HepG2 (cell line): ENCODE data around the gene HIGD1C. TPM values are rescaled to one million over a fixed set of nuclear protein-coding genes. Genes with fewer than 3 reads are reported as not detected.

Experiments used
- ETV5 ChIP-seq: IDR thresholded peaks from 2 replicates; pipeline ENCODE4 v1.6.1; 2018; ENCODE audit warnings: missing biosample characterization, missing genetic modification reagents, inconsistent platforms, borderline replicate concordance
- GABPB1 ChIP-seq: IDR thresholded peaks from 2 replicates; pipeline ENCODE4 v1.6.1; 2016; ENCODE audit warnings: mild to moderate bottlenecking, missing genetic modification reagents, moderate library complexity, missing compliant biosample characterization
- KDM2A ChIP-seq: sonication (generic); formaldehyde crosslinking; IDR thresholded peaks from 2 replicates; pipeline ENCODE4 v1.4.0; 2020; ENCODE audit warnings: low read depth, missing genetic modification reagents, borderline replicate concordance
- POLR2AphosphoS2 ChIP-seq: IDR thresholded peaks from 2 replicates; pipeline ENCODE4 v1.6.1; 2011; ENCODE audit warnings: low read depth, low read length, improper control_type of control experiment
- ZFX ChIP-seq: sonication (generic); formaldehyde crosslinking; IDR thresholded peaks from 2 replicates; pipeline ENCODE4 v1.4.0; 2020; ENCODE audit warnings: mild to moderate bottlenecking, low read depth, missing genetic modification reagents, moderate library complexity
- ZKSCAN5 ChIP-seq: sonication (generic); formaldehyde crosslinking; IDR thresholded peaks from 2 replicates; pipeline ENCODE4 v1.5.1; 2020; ENCODE audit warnings: mild to moderate bottlenecking, missing genetic modification reagents
- ZNF264 ChIP-seq: sonication (generic); formaldehyde crosslinking; IDR thresholded peaks from 2 replicates; pipeline ENCODE4 v1.4.0; 2020; ENCODE audit warnings: missing genetic modification reagents
- ZNF296 ChIP-seq: sonication (generic); formaldehyde crosslinking; conservative IDR thresholded peaks from 2 replicates; pipeline ENCODE4 v1.5.0; 2020; ENCODE audit warnings: mild to moderate bottlenecking, missing genetic modification reagents
- ZNF607 ChIP-seq: sonication (generic); formaldehyde crosslinking; IDR thresholded peaks from 2 replicates; pipeline ENCODE4 v1.5.1; 2020; ENCODE audit warnings: missing genetic modification reagents, mild to moderate bottlenecking, borderline replicate concordance
- ZNF678 ChIP-seq: sonication (generic); formaldehyde crosslinking; IDR thresholded peaks from 2 replicates; pipeline ENCODE4 v1.4.0; 2020; ENCODE audit warnings: mild to moderate bottlenecking, missing genetic modification reagents
- ZNF841 ChIP-seq: sonication (generic); formaldehyde crosslinking; IDR thresholded peaks from 2 replicates; pipeline ENCODE4 v1.8.1; 2023; ENCODE audit warnings: missing genetic modification reagents, borderline replicate concordance
- polyA plus RNA-seq, 8 experiments: library from polyadenylated mRNA; depleted of rRNA in 3 of 8; stranded (reverse) in 7 of 8; unstranded in 1 of 8; fragments of >200 nt; fragmentation: Illumina TruSeq in 4 of 8; extraction: Trizol in 4 of 8; gene quantifications; 2 replicates each; pipeline versions ENCODE4 v1.2.1 to v1.2.3, GENCODE V29; 2011 to 2016; ENCODE audit warnings: low read depth in 4 of 8, missing spikeins in 1 of 8, mixed read lengths in 1 of 8; ENCODE audit not compliant: insufficient read depth in 1 of 8
- total RNA-seq, 5 experiments: library from RNA; depleted of rRNA; stranded (reverse); fragments of >200 nt; fragmentation: Illumina TruSeq; extraction: Trizol; gene quantifications; 2 replicates each; pipeline ENCODE4 v1.2.3, GENCODE V29; 2016; ENCODE audit warnings: low read depth in 1 of 5
- TF ChIP-seq, protein P1 (sequence below): sonication (generic); formaldehyde crosslinking; IDR thresholded peaks from 2 replicates; pipeline ENCODE4 v1.4.0; 2020; ENCODE audit warnings: missing genetic modification reagents, borderline replicate concordance
- TF ChIP-seq, protein P2 (sequence below): sonication (generic); formaldehyde crosslinking; IDR thresholded peaks from 2 replicates; pipeline ENCODE4 v1.8.1; 2023; ENCODE audit warnings: mild to moderate bottlenecking, moderate library complexity, missing genetic modification reagents
- TF ChIP-seq, protein P3 (sequence below): sonication (generic); formaldehyde crosslinking; IDR thresholded peaks from one replicate; pipeline ENCODE4 v1.5.1; 2020; ENCODE audit warnings: mild to moderate bottlenecking, missing genetic modification reagents; ENCODE audit errors: not compliant biosample characterization

HIGD1C gene
- total and polyA plus RNA-seq, 2 of the 13 experiments (the other 11 are each of a cell fraction or from before 2014, with no cell fraction given), result not detected

DNA sequence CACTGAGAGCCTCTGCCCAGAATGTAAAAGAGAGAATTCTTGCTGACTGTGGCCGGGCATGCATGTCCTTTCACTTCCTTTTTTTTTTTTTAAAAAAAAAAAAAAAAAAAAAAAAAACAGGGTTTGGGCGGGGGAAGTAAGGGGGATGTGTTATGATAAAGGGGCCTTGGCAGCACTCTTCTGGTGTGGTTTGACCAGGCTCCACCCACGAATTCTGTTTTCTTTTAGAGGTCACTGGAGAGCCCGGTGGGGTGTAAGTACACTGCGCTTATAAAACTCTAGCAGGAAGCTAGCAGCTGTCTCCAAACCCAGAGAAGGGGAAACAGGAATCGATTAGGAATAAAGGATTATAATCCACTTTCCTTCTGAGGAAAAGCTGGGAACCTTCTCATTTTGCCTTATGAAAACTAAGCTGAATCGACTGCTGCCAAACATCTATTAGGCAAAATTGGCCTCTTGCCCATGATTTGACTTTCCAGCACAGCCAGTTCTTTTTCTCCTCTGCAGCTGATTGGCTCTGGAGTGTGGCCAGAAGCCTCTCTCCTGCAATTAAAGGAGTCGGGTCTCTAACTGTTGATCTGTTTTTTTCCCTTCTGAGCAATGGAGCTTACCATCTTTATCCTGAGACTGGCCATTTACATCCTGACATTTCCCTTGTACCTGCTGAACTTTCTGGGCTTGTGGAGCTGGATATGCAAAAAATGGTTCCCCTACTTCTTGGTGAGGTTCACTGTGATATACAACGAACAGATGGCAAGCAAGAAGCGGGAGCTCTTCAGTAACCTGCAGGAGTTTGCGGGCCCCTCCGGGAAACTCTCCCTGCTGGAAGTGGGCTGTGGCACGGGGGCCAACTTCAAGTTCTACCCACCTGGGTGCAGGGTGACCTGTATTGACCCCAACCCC is 27.7 kb upstream of the HIGD1C start (continued):
- TF ChIP-seq, protein P1, sequence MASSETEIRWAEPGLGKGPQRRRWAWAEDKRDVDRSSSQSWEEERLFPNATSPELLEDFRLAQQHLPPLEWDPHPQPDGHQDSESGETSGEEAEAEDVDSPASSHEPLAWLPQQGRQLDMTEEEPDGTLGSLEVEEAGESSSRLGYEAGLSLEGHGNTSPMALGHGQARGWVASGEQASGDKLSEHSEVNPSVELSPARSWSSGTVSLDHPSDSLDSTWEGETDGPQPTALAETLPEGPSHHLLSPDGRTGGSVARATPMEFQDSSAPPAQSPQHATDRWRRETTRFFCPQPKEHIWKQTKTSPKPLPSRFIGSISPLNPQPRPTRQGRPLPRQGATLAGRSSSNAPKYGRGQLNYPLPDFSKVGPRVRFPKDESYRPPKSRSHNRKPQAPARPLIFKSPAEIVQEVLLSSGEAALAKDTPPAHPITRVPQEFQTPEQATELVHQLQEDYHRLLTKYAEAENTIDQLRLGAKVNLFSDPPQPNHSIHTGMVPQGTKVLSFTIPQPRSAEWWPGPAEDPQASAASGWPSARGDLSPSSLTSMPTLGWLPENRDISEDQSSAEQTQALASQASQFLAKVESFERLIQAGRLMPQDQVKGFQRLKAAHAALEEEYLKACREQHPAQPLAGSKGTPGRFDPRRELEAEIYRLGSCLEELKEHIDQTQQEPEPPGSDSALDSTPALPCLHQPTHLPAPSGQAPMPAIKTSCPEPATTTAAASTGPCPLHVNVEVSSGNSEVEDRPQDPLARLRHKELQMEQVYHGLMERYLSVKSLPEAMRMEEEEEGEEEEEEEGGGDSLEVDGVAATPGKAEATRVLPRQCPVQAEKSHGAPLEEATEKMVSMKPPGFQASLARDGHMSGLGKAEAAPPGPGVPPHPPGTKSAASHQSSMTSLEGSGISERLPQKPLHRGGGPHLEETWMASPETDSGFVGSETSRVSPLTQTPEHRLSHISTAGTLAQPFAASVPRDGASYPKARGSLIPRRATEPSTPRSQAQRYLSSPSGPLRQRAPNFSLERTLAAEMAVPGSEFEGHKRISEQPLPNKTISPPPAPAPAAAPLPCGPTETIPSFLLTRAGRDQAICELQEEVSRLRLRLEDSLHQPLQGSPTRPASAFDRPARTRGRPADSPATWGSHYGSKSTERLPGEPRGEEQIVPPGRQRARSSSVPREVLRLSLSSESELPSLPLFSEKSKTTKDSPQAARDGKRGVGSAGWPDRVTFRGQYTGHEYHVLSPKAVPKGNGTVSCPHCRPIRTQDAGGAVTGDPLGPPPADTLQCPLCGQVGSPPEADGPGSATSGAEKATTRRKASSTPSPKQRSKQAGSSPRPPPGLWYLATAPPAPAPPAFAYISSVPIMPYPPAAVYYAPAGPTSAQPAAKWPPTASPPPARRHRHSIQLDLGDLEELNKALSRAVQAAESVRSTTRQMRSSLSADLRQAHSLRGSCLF, result no peak
- TF ChIP-seq ZNF607 (CRISPR knock-in tag) (0 out of 2 replicates have a peak, but pooled peaks have one; percentile 50), ZKSCAN5 (no peak), ZNF841 (CRISPR knock-in tag) (no peak), POLR2AphosphoS2 (no peak), ETV5 (CRISPR knock-in tag) (no peak; the same call in 1 of the 2 replicates), ZNF678 (CRISPR knock-in tag) (no peak), ZNF296 (CRISPR knock-in tag) (no peak), ZNF264 (no peak), KDM2A (CRISPR knock-in tag) (no peak), ZFX (peak; percentile 27; the same call in 1 of the 2 replicates), GABPB1 (CRISPR knock-in tag) (no peak)
- TF ChIP-seq, protein P2, sequence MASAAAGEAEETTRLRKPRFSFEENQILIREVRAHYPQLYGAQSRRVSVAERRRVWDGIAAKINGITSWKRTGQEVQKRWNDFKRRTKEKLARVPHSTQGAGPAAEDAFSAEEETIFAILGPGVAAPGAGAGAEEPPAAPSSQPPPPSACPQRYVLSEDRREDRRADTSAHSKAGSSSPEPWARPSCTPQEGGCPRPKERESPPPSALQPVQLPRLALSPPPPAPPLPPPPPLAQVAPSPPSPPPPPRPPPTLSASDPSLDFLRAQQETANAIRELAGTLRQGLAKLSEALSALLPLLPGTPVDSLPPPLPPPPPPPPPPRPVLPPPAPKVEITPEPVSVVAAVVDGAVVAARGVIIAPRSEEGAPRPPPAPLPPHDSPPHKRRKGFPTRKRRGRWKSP (CRISPR knock-in tag), result no peak
- TF ChIP-seq, protein P3, sequence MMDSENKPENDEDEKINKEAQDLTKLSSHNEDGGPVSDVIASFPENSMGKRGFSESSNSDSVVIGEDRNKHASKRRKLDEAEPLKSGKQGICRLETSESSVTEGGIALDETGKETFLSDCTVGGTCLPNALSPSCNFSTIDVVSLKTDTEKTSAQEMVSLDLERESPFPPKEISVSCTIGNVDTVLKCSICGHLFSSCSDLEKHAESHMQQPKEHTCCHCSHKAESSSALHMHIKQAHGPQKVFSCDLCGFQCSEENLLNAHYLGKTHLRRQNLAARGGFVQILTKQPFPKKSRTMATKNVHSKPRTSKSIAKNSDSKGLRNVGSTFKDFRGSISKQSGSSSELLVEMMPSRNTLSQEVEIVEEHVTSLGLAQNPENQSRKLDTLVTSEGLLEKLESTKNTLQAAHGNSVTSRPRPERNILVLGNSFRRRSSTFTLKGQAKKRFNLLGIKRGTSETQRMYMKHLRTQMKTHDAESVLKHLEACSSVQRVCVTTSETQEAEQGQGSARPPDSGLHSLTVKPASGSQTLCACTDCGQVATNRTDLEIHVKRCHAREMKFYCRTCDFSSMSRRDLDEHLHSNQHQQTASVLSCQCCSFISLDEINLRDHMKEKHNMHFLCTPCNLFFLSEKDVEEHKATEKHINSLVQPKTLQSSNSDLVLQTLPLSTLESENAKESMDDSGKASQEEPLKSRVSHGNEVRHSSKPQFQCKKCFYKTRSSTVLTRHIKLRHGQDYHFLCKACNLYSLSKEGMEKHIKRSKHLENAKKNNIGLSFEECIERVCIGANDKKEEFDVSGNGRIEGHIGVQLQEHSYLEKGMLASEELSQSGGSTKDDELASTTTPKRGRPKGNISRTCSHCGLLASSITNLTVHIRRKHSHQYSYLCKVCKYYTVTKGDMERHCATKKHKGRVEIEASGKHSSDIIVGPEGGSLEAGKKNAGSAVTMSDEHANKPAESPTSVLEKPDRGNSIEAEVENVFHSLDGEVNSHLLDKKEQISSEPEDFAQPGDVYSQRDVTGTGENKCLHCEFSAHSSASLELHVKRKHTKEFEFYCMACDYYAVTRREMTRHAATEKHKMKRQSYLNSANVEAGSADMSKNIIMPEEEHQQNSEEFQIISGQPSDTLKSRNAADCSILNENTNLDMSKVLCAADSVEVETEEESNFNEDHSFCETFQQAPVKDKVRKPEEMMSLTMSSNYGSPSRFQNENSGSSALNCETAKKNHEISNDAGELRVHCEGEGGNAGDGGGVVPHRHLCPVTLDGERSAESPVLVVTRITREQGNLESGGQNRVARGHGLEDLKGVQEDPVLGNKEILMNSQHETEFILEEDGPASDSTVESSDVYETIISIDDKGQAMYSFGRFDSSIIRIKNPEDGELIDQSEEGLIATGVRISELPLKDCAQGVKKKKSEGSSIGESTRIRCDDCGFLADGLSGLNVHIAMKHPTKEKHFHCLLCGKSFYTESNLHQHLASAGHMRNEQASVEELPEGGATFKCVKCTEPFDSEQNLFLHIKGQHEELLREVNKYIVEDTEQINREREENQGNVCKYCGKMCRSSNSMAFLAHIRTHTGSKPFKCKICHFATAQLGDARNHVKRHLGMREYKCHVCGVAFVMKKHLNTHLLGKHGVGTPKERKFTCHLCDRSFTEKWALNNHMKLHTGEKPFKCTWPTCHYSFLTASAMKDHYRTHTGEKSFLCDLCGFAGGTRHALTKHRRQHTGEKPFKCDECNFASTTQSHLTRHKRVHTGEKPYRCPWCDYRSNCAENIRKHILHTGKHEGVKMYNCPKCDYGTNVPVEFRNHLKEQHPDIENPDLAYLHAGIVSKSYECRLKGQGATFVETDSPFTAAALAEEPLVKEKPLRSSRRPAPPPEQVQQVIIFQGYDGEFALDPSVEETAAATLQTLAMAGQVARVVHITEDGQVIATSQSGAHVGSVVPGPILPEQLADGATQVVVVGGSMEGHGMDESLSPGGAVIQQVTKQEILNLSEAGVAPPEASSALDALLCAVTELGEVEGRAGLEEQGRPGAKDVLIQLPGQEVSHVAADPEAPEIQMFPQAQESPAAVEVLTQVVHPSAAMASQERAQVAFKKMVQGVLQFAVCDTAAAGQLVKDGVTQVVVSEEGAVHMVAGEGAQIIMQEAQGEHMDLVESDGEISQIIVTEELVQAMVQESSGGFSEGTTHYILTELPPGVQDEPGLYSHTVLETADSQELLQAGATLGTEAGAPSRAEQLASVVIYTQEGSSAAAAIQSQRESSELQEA (CRISPR knock-in tag), result no peak
